NCI-H226 (cell line): ENCODE measurements around the gene SPTBN4.
"Not testable (repeated sequence)": the region's sequence is repeated elsewhere in the genome, so short reads cannot be mapped to it uniquely, and the experiment has no call there.

Source experiments
- DNase-seq: peaks from one replicate; pipeline ENCODE4 v3.0.0-alpha.2; 2015

Gene SPTBN4

DNA sequence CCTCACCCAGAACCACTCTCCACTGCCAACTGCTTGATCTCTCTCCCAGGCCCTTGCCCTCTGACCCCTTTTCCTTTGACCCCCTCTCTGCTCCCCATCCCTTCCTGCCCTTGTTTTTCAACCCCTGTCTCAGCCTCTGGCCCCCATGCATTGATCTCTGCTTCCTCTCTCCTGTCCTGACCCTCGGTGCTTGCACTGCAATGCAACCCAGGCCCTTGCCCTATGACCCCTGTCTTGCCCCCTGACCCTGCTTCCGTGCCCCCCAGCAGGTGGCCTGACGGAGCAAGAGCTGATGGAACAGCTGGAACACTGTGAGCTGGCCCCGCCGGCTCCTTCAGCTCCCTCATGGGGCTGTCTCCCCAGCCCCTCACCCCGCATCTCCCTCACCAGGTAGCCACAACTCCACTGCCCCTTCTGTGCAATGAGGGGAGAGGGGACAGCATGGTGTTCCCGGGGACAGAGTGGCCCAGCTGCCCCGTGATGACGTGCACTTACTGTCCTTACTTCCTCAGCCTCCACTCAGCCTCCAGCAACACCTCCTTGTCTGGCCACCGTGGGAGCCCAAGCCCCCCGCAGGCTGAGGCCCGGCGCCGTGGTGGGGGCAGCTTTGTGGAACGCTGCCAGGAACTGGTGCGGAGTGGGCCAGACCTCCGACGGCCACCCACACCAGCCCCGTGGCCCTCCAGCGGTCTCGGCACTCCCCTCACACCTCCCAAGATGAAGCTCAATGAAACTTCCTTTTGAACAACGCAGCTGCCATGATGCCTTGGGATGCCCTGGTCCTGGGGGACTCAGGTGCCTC is 123.9 kb downstream of the SPTBN4 start:
- no peak for DNase-seq

DNA sequence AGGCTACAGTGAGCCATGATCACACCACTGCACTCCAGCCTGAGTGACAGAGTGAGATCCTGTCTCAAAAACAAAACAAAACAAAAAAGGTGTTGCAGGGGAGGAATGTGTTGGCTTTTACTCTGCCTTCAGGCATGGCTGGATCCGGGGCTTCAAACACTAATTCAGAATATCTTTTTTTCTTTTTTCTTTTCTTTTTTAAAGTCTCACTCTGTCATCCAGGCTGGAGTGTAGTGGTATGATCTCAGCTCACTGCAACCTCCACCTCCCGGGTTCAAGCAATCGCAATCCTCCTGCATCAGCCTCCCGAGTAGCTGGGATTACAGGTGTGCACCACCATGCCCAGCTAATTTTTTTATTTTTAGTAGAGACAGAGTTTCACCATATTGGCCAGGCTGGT is 124.9 kb downstream of the SPTBN4 start:
- not testable (repeated sequence) for DNase-seq

DNA sequence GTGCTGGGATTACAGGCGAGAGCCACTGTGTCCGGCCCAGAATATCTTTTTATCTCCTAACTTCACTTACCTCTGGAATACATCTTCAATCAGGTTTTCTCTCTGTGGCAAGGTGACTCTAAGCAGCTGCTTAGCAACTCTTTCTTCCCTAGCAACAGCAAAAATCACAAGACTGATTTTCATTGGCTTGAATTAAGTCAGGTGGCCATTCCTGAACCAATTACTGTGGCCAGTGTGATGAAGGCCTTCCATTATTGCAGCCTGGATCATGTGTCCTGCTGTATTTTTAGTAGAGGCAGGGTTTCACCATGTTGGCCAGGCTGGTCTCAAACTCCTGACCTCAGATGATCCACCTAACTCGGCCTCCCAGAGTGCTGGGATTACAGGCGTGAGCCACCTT is 125.4 kb downstream of the SPTBN4 start:
- DNase-seq = peak; percentile 26

DNA sequence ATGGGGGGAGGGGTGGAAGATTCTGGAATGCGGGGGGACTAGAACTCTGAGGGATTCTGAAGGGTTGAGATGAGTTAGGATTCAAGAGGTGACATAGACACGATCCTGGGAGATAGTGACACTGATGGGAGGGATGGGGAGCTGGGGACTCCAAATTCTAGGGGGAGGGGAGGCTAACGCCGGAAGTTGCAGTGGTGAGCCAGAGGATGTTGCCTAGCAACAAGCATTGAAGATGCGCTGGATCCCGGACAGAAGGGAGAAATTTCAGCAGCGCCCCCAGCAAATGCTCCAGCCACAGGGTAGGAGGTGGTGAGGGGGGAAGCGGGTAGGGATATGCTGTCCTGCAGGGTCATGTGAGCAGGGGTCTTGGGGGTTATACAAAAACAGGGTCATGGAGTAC is 127.5 kb downstream of the SPTBN4 start:
- DNase-seq = no peak

DNA sequence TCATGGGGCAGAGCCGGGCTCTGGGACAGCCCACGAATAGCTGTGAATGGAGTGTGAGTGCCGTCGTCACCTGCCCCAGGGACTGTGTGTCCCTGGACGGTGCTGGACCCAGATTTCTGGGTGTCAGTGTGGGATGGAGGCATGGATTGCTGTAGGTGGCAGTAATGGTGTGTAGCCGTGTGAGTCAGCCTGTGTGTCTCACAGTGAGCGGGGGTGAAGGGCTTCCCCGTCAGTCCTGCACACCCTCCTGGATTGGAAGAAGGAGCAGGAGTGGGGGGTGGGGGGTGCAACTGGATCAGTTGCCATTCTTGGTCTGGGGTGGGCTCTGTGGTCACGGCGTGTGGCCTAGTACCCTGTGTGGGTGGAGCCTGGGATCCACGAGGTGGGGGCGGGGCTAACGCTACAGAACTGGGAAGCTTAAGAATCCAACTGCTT is 127.9 kb downstream of the SPTBN4 start:
- DNase-seq = peak; percentile 49

DNA sequence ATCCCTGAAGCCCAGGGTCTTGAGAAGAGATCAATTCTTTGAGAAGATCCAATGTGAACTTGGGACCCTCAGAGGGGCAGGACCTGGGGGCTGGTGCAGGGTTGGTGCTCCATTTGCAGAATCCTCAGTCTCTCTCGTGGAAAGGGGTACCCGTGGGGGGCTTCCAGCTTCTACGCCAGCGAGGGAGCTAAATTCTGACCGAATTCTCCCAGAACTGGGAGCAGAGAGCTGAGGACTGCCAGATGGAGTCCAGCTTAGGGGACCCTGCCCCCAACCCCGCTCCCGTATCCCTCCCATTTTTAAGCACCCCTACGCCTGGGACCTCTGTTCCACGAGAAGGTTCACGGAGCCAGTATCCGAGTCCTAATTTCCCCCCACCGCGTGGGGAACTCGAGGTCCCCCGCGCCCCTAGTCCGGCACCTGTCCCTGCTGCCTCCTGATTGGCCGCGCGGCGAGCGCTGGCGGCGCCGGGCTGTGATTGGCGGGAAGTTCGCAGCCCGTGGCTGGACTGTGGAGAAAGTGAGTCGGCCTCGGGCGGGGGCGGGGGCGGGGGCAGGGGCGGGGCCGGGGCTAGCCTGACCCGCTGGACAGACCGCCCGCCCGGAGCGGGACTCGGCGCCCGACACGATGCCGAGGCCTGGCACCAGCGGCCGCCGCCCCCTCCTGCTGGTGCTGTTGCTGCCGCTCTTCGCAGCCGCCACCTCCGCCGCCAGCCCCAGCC is 130.0 kb downstream of the SPTBN4 start:
- peak; percentile 64 for DNase-seq

DNA sequence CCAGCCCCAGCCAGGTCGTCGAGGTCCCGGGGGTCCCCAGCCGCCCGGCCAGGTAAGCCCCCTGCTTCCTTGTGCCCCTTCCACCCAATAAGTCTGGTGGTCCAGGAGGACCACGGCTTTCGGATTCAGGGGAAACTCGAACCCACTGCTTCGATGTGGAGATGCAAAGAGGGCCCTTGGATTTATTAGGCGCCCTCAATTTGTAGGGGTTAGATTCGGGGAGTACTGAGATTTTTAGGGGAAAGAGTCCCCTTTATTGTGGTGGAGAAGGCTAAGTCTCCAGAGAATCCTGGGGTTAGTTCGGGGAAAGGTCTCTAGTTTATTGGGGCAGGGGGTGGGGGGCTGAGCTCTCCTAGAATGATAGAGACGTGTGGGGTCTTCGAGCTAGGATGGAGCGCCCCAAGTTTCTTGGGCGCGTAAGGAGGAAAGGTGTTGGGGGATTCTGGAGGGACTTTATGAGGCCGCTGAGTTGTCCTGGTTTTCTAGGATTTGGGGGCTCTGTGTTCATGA is 130.6 kb downstream of the SPTBN4 start:
- DNase-seq = no peak

DNA sequence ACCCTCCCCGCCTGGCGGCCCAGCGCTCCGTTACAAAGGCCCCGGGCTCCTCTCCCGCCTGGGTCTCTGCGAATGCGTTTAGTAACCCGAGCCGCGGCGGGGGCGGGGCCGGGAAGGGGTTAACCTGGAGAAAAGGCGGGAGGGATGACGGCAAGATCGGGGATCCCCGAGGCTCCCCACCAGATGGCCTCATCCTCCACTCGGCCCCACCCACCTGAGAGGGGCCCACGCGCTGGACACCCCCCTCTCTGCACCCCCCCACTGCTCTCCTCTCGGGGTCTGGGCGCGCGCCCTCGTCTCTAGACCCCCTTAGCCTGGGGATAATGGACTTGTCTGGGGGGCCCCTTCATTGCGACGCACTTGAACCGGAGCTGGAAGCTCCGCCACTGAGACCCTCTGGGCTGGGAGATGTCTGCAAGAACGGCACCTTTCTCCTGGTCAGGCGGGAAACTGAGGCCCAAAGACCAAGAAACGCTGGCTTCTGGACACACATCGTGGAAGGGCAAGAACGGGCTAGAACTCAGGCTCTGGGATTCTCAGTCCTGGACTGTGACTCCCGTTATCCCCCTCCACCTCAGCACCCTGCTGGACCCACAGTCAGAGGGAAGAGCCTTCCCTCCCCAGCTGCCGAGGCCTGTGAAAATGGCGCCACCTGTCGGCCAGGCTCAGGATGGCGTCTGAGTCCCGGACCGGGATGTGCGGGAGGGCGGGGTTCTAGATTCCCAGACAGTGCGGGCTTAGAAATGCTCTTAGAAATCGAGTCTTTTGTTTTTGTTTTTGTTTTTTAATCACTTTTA is 131.5 kb downstream of the SPTBN4 start:
- peak; percentile 80 for DNase-seq

DNA sequence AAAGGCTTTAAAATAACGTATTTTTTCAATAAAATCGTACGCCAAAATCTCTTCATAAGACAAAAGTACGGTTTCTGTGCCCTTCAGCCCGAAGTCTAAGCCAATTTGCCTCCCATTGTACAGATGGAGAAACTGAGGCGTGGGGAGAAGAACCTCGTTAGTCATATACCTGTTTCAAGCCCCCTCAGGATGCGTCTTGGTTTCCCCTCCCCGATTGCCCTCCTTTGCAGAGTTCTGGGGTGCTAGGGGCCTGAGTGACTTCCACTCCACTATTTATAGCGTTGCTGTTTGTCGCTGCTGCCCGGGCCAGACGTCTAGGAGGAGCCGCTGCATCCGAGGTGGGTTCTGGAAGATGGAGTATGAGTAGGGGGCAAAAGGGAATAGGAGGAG is 132.1 kb downstream of the SPTBN4 start:
- no peak for DNase-seq

DNA sequence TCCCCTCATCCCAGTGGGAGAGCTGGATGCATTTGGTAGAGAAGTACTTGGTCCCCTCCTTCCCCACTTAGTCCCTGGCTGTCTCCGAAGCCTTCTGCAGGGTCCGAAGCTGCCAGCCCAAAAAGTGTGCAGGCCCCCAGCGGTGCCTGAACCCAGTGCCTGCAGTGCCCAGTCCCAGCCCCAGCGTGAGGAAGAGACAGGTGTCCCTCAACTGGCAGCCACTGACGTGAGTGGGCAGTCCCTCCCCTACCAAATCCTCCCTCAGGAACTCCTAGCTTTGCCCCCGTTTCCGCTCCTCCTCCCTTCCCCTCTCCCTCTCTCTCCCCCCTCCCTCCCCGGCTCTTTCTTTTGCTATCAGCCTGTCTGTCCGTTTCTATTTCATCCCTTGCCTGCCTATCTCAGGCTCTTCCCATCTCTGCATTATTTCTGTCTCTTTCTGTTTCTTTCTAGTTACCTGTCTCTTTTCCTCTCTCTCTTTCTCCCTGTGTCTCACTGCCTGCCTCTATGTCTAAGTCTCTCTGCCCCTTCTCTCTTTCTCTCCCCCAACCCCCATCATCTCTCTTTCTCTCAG is 132.6 kb downstream of the SPTBN4 start:
- peak; percentile 45 for DNase-seq

DNA sequence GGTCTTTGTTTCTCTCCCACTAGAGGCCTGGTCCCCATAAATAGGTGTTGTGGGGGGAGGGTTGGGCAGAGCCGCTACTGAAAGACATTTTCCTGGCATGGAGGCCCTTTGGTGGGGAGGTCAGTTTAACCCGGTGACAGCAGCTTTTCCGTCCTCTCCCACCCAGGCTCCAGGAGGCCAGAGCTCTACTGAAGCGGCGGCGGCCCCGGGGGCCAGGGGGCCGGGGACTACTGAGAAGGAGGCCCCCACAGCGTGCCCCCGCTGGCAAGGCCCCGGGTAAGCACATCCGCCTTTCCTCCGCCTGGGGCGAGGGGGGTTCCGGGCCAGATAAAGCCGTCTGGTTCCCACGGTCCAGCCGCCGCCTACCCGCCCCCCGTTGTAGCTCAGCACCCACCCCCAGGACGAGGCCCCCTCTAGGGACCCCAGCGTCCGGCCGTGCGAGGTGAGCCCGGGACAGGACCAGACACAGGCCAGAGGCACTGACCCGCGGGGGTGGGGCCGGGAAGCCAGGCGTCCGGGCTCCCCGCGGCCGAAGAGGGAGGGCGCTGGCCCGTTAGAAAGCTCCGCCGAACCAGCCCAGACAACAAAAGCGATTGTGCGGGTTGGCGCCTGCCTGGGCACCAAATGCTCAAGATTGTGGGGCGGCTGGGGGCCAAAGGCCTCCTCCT is 133.2 kb downstream of the SPTBN4 start:
- no peak for DNase-seq

DNA sequence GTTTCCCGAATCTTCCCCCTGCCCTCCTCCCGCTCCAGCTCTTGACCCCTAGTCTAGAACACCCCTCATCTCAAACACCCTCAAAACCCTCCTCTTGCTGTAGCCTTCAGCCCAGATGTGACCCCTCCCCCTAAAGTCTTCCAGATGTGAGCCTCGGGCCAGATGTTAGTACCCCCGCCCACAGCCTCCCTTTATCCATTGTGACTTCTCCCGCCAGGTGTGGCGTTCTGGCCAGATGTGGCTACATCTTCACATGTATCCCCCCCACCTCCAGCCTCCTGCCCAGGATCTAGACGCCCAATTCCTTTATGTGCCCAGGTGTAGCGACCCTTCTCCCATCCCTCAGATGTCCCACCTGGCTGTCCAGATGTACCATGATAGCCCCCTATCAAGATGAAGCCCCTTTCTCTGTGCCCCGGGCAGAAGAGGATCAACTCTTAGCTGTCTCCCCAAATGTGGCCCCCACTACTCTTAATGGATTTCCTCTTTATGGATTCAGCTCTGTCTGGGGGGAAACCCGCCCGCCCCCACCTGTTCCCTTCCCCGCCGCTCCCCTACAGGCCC is 133.9 kb downstream of the SPTBN4 start:
- DNase-seq = no peak

DNA sequence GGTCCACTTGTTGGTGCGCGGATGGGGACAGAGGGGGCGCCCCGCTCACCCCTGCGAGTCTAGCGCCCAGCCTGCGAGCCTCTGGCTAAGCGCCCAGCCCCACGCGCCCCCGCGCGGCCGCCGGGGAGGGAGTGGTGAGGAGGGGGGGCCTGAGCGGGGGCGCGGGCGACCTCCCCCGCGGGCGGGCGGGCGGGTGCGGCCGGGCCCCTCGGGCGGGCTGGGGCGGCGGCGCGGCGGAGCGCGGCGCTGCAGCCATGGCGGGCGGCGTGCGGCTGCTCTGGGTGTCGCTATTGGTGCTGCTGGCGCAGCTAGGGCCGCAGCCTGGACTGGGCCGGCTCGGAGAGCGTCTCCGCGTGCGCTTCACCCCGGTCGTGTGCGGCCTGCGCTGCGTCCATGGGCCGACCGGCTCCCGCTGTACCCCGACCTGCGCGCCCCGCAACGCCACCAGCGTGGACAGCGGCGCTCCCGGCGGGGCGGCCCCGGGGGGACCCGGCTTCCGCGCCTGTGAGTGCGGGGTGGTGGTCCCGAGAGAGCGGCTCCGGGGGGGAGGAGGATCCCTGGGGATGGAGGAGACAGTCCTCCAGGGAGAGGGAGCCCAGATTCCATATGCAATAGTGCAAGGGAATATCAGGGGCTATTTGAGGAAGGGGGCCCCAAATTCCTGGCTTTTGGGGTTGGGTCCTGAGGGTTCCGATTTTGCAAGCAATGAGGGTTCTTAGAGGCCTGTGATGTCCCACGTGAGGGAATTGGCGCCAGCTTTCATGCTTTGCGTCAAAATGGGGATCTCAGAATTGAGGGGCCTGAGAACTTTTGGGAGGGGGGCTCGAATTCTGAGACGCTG is 134.6 kb downstream of the SPTBN4 start, which contains the start of gene LTBP4:
TSS of gene LTBP4 (plus strand) at position 236 of the 841 bp plus-strand sequence. CDS start at position 255, 19 bp downstream.
- no peak for DNase-seq

DNA sequence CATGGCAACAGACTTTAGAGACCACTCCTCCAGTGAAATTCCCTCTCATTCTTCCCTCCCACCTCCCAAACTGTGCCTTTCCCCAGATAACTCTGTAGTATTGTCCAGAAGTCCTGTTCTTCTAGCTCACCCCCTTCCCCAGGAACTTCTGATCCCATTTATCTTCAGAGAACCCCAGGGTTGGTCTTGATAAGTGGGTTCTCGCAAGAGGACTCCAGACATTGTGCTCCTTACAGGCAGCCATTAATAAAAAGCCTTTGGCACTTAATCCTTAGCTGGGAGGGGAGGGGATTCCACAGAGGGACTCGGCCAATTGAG is 136.2 kb downstream of the SPTBN4 start:
- no peak for DNase-seq

DNA sequence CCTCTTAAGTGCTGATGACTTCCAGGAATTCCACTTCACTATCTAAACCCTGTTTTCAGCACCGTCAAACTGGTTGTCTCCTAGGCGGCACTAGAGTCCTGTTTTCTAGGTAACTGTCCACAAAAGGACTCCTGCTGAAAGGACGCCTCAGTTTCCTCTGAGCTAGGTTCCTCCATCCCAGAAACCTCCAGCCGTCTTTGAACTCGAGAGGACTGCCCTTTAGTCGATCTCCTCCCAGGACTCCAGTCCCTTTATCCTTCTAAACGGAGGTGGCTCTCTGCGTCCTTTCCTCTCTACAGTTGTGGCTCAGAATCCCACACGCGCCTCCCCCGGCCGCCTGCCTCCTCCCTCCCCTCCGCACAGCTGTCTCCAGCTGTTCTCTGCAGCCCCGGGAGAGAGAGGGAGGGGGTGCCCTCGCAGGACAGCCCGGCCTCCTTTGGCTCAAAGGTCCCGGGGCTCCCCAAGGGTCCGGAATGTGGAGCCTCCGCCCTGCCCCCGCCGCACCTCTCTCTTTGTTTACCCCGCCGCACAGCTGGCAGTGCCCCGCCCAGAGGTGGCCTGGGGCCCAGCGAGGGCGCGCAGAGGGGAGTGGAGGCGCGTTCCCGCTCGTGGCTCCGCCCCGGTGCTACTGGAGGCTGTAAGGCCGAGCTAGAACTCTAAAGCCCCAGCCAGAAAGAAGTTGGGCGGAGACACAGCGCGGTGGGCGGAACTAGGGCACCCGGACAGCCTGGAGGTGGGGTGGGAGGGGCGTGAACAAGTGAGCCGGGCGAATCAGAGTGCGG is 136.8 kb downstream of the SPTBN4 start:
- DNase-seq = peak; percentile 95

DNA sequence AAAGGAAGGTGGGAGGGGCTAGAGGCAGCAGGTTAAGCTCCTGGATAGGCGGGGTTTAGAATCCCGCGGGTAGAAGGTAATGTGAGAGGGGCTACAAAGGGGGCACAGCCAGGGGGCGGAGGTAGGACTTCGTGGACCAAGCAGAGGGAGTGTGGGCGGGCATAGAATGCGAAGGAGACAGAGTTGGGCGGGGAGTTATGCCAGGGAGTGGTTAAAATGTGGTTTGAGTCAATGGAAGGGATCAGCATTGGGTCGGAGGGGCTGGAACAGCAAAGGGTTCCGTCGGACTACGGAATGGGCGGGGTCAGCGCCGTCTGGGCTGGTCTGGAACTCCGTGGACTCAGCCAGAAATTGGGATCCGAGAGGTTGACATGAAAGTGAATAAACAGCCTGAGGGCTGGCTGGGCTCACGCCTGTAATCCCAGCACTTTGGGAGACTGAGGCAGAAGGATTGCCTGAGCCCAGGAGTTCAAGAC is 137.4 kb downstream of the SPTBN4 start:
- DNase-seq = no peak

DNA sequence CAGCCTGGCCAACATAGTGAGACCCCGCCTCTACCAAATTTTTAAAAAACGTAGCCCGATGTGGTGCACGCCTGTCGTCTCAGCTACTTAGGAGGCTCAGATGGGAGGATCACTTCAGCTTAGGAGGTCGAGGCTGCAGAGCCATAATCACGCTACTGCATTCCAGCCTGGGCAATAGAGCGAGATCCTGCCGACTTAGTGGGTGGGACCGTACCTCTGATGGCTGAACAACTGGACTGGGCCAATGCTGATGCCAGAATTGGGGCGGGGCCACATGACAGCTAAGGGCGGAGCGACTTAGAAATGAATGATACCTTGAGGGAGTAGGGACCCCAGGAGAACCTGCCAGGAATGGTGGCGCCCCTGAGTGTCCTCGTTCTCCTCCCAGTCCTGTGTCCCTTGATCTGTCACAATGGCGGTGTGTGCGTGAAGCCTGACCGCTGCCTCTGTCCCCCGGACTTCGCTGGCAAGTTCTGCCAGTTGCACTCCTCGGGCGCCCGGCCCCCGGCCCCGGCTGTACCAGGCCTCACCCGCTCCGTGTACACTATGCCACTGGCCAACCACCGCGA is 137.9 kb downstream of the SPTBN4 start:
- DNase-seq = no peak

DNA sequence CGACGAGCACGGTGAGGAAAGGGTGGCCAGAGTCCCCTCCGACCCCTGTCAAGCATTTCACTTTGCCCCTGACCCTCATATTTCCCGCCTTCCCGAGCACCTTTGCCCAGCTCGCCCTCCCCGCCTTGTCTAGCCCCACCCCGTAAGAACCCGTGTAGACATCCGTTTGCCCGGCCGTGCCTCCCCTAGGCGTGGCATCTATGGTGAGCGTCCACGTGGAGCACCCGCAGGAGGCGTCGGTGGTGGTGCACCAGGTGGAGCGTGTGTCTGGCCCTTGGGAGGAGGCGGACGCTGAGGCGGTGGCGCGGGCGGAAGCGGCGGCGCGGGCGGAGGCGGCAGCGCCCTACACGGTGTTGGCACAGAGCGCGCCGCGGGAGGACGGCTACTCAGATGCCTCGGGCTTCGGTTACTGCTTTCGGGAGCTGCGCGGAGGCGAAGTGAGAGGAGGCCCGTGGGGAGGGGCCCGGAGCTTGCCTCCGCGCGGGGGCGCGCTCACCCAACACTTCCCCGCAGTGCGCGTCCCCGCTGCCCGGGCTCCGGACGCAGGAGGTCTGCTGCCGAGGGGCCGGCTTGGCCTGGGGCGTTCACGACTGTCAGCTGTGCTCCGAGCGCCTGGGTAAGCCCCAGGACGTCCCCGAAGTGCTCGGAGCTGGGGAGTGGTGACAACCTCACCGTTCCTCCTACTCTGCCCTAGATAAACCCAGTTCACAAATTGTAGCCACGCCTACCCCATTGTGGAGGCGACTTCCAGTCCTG is 138.6 kb downstream of the SPTBN4 start:
- DNase-seq = peak; percentile 96
